GM15510 (cell line): Measurements from ENCODE around the gene PUS3.
A peak's percentile ranks its signal among the peaks of the same experiment; 100 is the strongest.

ENCODE experiments used
- POLR2A ChIP-seq: IDR thresholded peaks from 3 replicates; pipeline ENCODE4 v1.6.1; 2011; ENCODE audit warnings: borderline replicate concordance; ENCODE audit not compliant: insufficient read length; ENCODE audit errors: extremely low read depth

PUS3 gene

GRCh38 chr11:125902927-125903710 lies at the start of gene PUS3:
PUS3 (minus strand) TSS chr11:125903206; CDS start chr11:125896284, 6,922 bp downstream.
- peak; percentile 73 for TF ChIP-seq POLR2A

- TF ChIP-seq POLR2A: no peak
These were observed 49.6 kb upstream of the PUS3 start for GRCh38 chr11:125952559-125952958.

- no peak for TF ChIP-seq POLR2A
These were observed 48.7 kb upstream of the PUS3 start for GRCh38 chr11:125951731-125952130.

- TF ChIP-seq POLR2A: no peak
These were observed 48.0 kb upstream of the PUS3 start for GRCh38 chr11:125950696-125951651.

- TF ChIP-seq POLR2A: no peak
These were observed 47.1 kb upstream of the PUS3 start for GRCh38 chr11:125950178-125950490.

- TF ChIP-seq POLR2A: no peak
These were observed 46.5 kb upstream of the PUS3 start for GRCh38 chr11:125949271-125950177.

- no peak for TF ChIP-seq POLR2A
These were observed 45.5 kb upstream of the PUS3 start for GRCh38 chr11:125948278-125949051.

- TF ChIP-seq POLR2A: no peak
These were observed 44.6 kb upstream of the PUS3 start for GRCh38 chr11:125947419-125948277.

- no peak for TF ChIP-seq POLR2A
These were observed 43.9 kb upstream of the PUS3 start for GRCh38 chr11:125946712-125947418.

- no peak for TF ChIP-seq POLR2A
These were observed 43.0 kb upstream of the PUS3 start, which contains the start of gene VSIG10L2 for GRCh38 chr11:125945797-125946520. VSIG10L2 (plus strand) TSS chr11:125946044; CDS start chr11:125946056, 12 bp downstream.

GRCh38 chr11:125945011-125945796 lies 42.2 kb upstream of the PUS3 start:
- TF ChIP-seq POLR2A: no peak

GRCh38 chr11:125944350-125945010 lies 41.5 kb upstream of the PUS3 start:
- TF ChIP-seq POLR2A: no peak
